Measurements from ENCODE around the gene CALD1.

CALD1 gene

GRCh38 chr7:134932707-134933370 lies 153.4 kb downstream of the CALD1 start:
- no peak for DNase-seq

- no peak for DNase-seq
Observed at GRCh38 chr7:134933460-134934068, 154.1 kb downstream of the CALD1 start.

- DNase-seq, result no peak
Observed at GRCh38 chr7:134935701-134936100, 156.3 kb downstream of the CALD1 start.

GRCh38 chr7:134936893-134937510 lies 157.6 kb downstream of the CALD1 start:
- DNase-seq, result no peak

- no peak for DNase-seq
Observed at GRCh38 chr7:134938141-134938540, 158.7 kb downstream of the CALD1 start.

GRCh38 chr7:134939136-134939535 lies 159.7 kb downstream of the CALD1 start:
- no peak for DNase-seq

GRCh38 chr7:134940729-134941128 lies 161.3 kb downstream of the CALD1 start:
- no peak for DNase-seq

- no peak for DNase-seq
Observed at GRCh38 chr7:134941185-134941900, 161.9 kb downstream of the CALD1 start.

- no peak for DNase-seq
Observed at GRCh38 chr7:134941952-134942351, 162.5 kb downstream of the CALD1 start.

GRCh38 chr7:134942690-134943466 lies 163.4 kb downstream of the CALD1 start:
- DNase-seq, result no peak

- DNase-seq, result no peak
Observed at GRCh38 chr7:134943785-134944400, 164.5 kb downstream of the CALD1 start.

GRCh38 chr7:134945691-134946090 lies 166.3 kb downstream of the CALD1 start:
- DNase-seq, result no peak

GRCh38 chr7:134946260-134946659 lies 166.8 kb downstream of the CALD1 start:
- no peak for DNase-seq

GRCh38 chr7:134947329-134947728 lies 167.9 kb downstream of the CALD1 start:
- no peak for DNase-seq

- DNase-seq, result no peak
Observed at GRCh38 chr7:134947831-134948230, 168.4 kb downstream of the CALD1 start.

- no peak for DNase-seq
Observed at GRCh38 chr7:134948246-134948645, 168.8 kb downstream of the CALD1 start.

GRCh38 chr7:134948736-134949135 lies 169.3 kb downstream of the CALD1 start:
- no peak for DNase-seq

GRCh38 chr7:134949171-134949570 lies 169.7 kb downstream of the CALD1 start:
- no peak for DNase-seq

- DNase-seq, result peak; percentile 20
Observed at GRCh38 chr7:134954197-134955082, 175.0 kb downstream of the CALD1 start.

GRCh38 chr7:134957005-134957404 lies 177.6 kb downstream of the CALD1 start:
- no peak for DNase-seq

GRCh38 chr7:134959810-134960209 lies 180.4 kb downstream of the CALD1 start:
- no peak for DNase-seq
